SK-N-SH (cell line): ENCODE data around the gene C20orf204. TPM values are rescaled to one million over a fixed set of nuclear protein-coding genes. Genes with fewer than 3 reads are reported as not detected.
A peak's percentile ranks its signal among the peaks of the same experiment; 100 is the strongest.

Source experiments
- CTCF ChIA-PET: fragments of 300-600, 350-600 bp; formaldehyde crosslinking; extraction: SDS; loops from one replicate; lab custom pipeline; 2021; lab: Yijun Ruan, JAX
- POLR2A ChIA-PET: fragments of 350-600 bp; sonication (Branson Sonifier 250); formaldehyde crosslinking; extraction: SDS; loops from one replicate; lab custom pipeline; 2020; ENCODE audit warnings: antibody characterized with exemption, inconsistent platforms; lab: Yijun Ruan, JAX
- DNase-seq: peaks from one replicate; pipeline ENCODE4 v3.0.0; 2012
- H2AFZ ChIP-seq: fragments of 200-600 bp; sonication (generic); 2 replicates; pipeline ENCODE4 v1.8.1; 2016; ENCODE audit warnings: antibody characterized with exemption, mild to moderate bottlenecking, low read depth
- H3F3A ChIP-seq: fragments of 200-600 bp; sonication (generic); replicated peaks from 2 replicates; pipeline ENCODE3; 2016; ENCODE audit warnings: antibody characterized with exemption, mild to moderate bottlenecking; ENCODE audit not compliant: insufficient read depth
- H3K27ac ChIP-seq, 2 experiments: fragments of 200-500 bp in 1 of 2; fragments of 200-600 bp in 1 of 2; sonication (Bioruptor generic) in 1 of 2; sonication (generic), shearing (Covaris generic) in 1 of 2; 2 replicates each; pipeline versions ENCODE4 v1.5.1 to v1.6.1; 2014 to 2016; ENCODE audit warnings: low read depth in 2 of 2, inconsistent platforms in 1 of 2, low read length in 1 of 2, mild to moderate bottlenecking in 1 of 2, mixed read lengths in 1 of 2
- H3K27me3 ChIP-seq: fragments of 200-600 bp; sonication (generic), shearing (Covaris generic); 2 replicates; pipeline ENCODE4 v1.6.1; 2016; ENCODE audit warnings: mixed run types; ENCODE audit not compliant: insufficient read depth
- H3K36me3 ChIP-seq, 2 experiments: fragments of 200-500 bp in 1 of 2; fragments of 200-600 bp in 1 of 2; sonication (Bioruptor generic) in 1 of 2; sonication (generic) in 1 of 2; replicated peaks in 1 of 2; 2 replicates each; pipeline versions ENCODE3 to v1.5.1; 2014 to 2016; ENCODE audit warnings: low read length in 1 of 2, mild to moderate bottlenecking in 1 of 2; ENCODE audit not compliant: insufficient read depth in 2 of 2, control insufficient read depth in 1 of 2
- H3K4me1 ChIP-seq, 2 experiments: fragments of 200-500 bp in 1 of 2; fragments of 200-600 bp in 1 of 2; sonication (Bioruptor generic) in 1 of 2; sonication (generic), shearing (Covaris generic) in 1 of 2; 2 replicates each; pipeline versions ENCODE4 v1.5.1 to v1.6.1; 2014 to 2016; ENCODE audit warnings: low read depth in 1 of 2, low read length in 1 of 2, mixed run types in 1 of 2; ENCODE audit not compliant: insufficient read depth in 2 of 2, control insufficient read depth in 1 of 2
- H3K4me2 ChIP-seq: fragments of 200-600 bp; sonication (generic), shearing (Covaris generic); 2 replicates; pipeline ENCODE4 v1.6.1; 2017; ENCODE audit warnings: mixed run types
- H3K4me3 ChIP-seq, 2 experiments: fragments of 200-500 bp in 1 of 2; fragments of 200-600 bp in 1 of 2; sonication (Bioruptor generic) in 1 of 2; sonication (generic), shearing (Covaris generic) in 1 of 2; 2 replicates each; pipeline versions ENCODE4 v1.5.1 to v1.8.1; 2014 to 2016; ENCODE audit warnings: low read depth in 2 of 2, inconsistent platforms in 1 of 2, low read length in 1 of 2, mild to moderate bottlenecking in 1 of 2, mixed read lengths in 1 of 2, moderate library complexity in 1 of 2
- H3K79me2 ChIP-seq: fragments of 200-600 bp; sonication (generic); 2 replicates; pipeline ENCODE4 v1.8.1; 2017; ENCODE audit warnings: mild to moderate bottlenecking; ENCODE audit not compliant: insufficient read depth
- H3K9ac ChIP-seq: fragments of 200-600 bp; sonication (generic); 2 replicates; pipeline ENCODE4 v1.6.1; 2017; ENCODE audit warnings: mixed run types
- H3K9me2 ChIP-seq: fragments of 200-600 bp; sonication (generic); 2 replicates; pipeline ENCODE4 v1.6.1; 2017; ENCODE audit warnings: mixed run types
- H3K9me3 ChIP-seq: fragments of 200-600 bp; sonication (generic); 2 replicates; pipeline ENCODE4 v1.6.1; 2017; ENCODE audit warnings: mixed run types, mild to moderate bottlenecking, moderate library complexity
- H4K20me1 ChIP-seq: fragments of 200-600 bp; sonication (generic); 2 replicates; pipeline ENCODE4 v1.6.1; 2017; ENCODE audit warnings: mild to moderate bottlenecking, mixed run types; ENCODE audit not compliant: insufficient read depth
- ELF1 ChIP-seq: IDR thresholded peaks from 2 replicates; pipeline ENCODE4 v1.4.0; 2012
- EP300 ChIP-seq, 2 experiments: IDR thresholded peaks; 2 replicates each; pipeline versions ENCODE4 v1.4.0 to v1.6.1; 2012; ENCODE audit warnings: borderline replicate concordance in 1 of 2, low read depth in 1 of 2, low read length in 1 of 2
- GABPA ChIP-seq: IDR thresholded peaks from 2 replicates; pipeline ENCODE4 v1.4.0; 2012; ENCODE audit warnings: low read depth, mild to moderate bottlenecking
- GATA2 ChIP-seq: sonication (generic); formaldehyde crosslinking; IDR thresholded peaks from 2 replicates; pipeline ENCODE4 v1.5.0; 2020; ENCODE audit warnings: mild to moderate bottlenecking, missing genetic modification reagents
- IRF3 ChIP-seq: fragments of 150-350 bp; IDR thresholded peaks from 2 replicates; pipeline ENCODE4 v1.6.1; 2016; ENCODE audit warnings: mild to moderate bottlenecking, low read depth, low read length
- MEF2A ChIP-seq: IDR thresholded peaks from 2 replicates; pipeline ENCODE4 v1.4.0; 2012; ENCODE audit warnings: low read depth, borderline replicate concordance
- MXI1 ChIP-seq: IDR thresholded peaks from 2 replicates; pipeline ENCODE4 v1.6.1; 2012; ENCODE audit warnings: mild to moderate bottlenecking, low read depth, low read length, improper control_type of control experiment
- RCOR1 ChIP-seq: fragments of 150-350 bp; IDR thresholded peaks from 2 replicates; pipeline ENCODE4 v1.6.1; 2017; ENCODE audit warnings: antibody characterized with exemption, low read length
- REST ChIP-seq: IDR thresholded peaks from 2 replicates; pipeline ENCODE4 v1.6.1; 2012; ENCODE audit warnings: mild to moderate bottlenecking, low read depth, low read length, moderate library complexity
- RFX5 ChIP-seq: IDR thresholded peaks from 2 replicates; pipeline ENCODE4 v1.6.1; 2012; ENCODE audit warnings: mild to moderate bottlenecking, improper control_type of control experiment, low read length
- USF1 ChIP-seq: IDR thresholded peaks from 2 replicates; pipeline ENCODE4 v1.4.0; 2012; ENCODE audit warnings: low read depth, borderline replicate concordance
- YY1 ChIP-seq: IDR thresholded peaks from 2 replicates; pipeline ENCODE4 v1.4.0; 2012; ENCODE audit warnings: low read depth, mild to moderate bottlenecking
- WGBS: methylation state at CpG from one replicate; pipeline ENCODE4 v1.1.6; 2017; ENCODE audit warnings: low lambda C conversion rate; 5-methylcytosine and 5-hydroxymethylcytosine counted together
- polyA plus RNA-seq, 3 experiments: library from polyadenylated mRNA; depleted of rRNA; stranded (reverse); fragments of >200 nt; gene quantifications; 2 replicates each; pipeline ENCODE4 v1.2.3, GENCODE V29; 2012

Gene C20orf204
- polyA plus RNA-seq, 1 of the 3 experiments (the other 2 are of a cell fraction): 0.21 TPM

- H4K20me1 ChIP-seq: no peaks in the 10 kb centered on the region
- CTCF ChIA-PET: interaction anchor here (1.5 to 3.5 kb wide), 4 partner anchors 13 to 71 kb away, joined by 3 to 15 read pairs (median 6); partner anchors contain the start of genes OPRL1 and TCEA2
- peaks cover 26% of the 10 kb centered on the region for H3K27me3 ChIP-seq
- WGBS: 47% methylated on average over 9 of the region's 14 CpGs
- H3K79me2 ChIP-seq: no peaks in the 10 kb centered on the region
- H3K9me3 ChIP-seq: no peaks in the 10 kb centered on the region
- no peak overlapping the region for H2AFZ ChIP-seq
- H3K4me1 ChIP-seq: peaks cover 0 to 7% of the 10 kb centered on the region in 2 experiments; a peak in 1 of 4 replicates
- no peak overlapping the region for H3K9ac ChIP-seq
- no peak for DNase-seq
- TF ChIP-seq ELF1 (no peak), YY1 (no peak), REST (no peak), MEF2A (no peak), RCOR1 (no peak), IRF3 (no peak), EP300 (IDR thresholded peaks at IDR 0.05; ENCODE audit: borderline replicate concordance in 1 of 2, low read depth in 1 of 2, low read length in 1 of 2) (no peak), GABPA (no peak), MXI1 (no peak), RFX5 (no peak), USF1 (no peak), GATA2 (CRISPR knock-in tag) (no peak)
- no peaks in the 10 kb centered on the region for H3K36me3 ChIP-seq
- POLR2A ChIA-PET: no interaction called here
- H3K4me3 ChIP-seq: no peak overlapping the region
- H3F3A ChIP-seq: peaks cover 10% of the 10 kb centered on the region
- peak overlapping the region; percentile 35; the same call in 1 of the 2 replicates for H3K4me2 ChIP-seq
- H3K27ac ChIP-seq: no peak overlapping the region
- no peaks in the 10 kb centered on the region for H3K9me2 ChIP-seq
Observed at GRCh38 chr20:64044484-64045247, 8.7 kb downstream of the C20orf204 start.
